OCI-LY3 (cell line): Measurements from ENCODE around the gene EPHA1.

ENCODE experiments used
- EZH2phosphoT487 ChIP-seq: fragments of 200-600 bp; shearing (Covaris generic); IDR thresholded peaks from 2 replicates; pipeline ENCODE4 v1.6.1; 2018; ENCODE audit warnings: antibody characterized with exemption, mixed run types, low read depth
- TF ChIP-seq, protein P1 (sequence below): fragments of 200-600, 300-600 bp; sonication (generic); IDR thresholded peaks from 2 replicates; pipeline ENCODE4 v1.5.1; 2014; ENCODE audit warnings: antibody characterized with exemption, low read length, low read depth

DNA sequence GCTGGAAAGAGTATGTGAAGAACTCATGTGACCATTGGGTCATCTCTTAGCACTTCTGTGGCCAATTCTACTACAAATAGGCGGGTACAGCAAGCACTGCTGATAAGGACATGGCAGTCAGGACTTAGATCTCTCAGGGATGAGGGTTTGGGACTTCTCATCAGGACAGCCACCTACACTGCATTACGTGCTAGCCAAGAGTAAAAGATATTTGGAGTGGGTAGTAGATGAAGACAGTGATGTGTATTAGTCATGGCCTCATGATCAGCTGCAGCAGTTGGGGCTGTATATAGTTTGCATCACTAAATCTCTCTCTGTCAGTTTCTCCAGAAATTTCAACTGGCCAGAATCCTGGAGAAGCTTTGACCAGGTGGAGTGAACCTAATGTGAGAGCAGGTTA is 43.8 kb upstream of the EPHA1 start:
- TF ChIP-seq, protein P1, sequence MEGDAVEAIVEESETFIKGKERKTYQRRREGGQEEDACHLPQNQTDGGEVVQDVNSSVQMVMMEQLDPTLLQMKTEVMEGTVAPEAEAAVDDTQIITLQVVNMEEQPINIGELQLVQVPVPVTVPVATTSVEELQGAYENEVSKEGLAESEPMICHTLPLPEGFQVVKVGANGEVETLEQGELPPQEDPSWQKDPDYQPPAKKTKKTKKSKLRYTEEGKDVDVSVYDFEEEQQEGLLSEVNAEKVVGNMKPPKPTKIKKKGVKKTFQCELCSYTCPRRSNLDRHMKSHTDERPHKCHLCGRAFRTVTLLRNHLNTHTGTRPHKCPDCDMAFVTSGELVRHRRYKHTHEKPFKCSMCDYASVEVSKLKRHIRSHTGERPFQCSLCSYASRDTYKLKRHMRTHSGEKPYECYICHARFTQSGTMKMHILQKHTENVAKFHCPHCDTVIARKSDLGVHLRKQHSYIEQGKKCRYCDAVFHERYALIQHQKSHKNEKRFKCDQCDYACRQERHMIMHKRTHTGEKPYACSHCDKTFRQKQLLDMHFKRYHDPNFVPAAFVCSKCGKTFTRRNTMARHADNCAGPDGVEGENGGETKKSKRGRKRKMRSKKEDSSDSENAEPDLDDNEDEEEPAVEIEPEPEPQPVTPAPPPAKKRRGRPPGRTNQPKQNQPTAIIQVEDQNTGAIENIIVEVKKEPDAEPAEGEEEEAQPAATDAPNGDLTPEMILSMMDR = no peak
- no peak for TF ChIP-seq EZH2phosphoT487
